GM12878 (cell line): ENCODE results near the gene TRIM32.

Experiments used
- CREM ChIP-seq: IDR thresholded peaks from 2 replicates; pipeline ENCODE4 v1.6.1; 2014; ENCODE audit warnings: antibody characterized with exemption, low read depth
- CTCF ChIP-seq, 3 experiments: IDR thresholded peaks in 2 of 3; conservative IDR thresholded peaks in 1 of 3; 2 replicates each; pipeline ENCODE4 v1.5.1; 2011; ENCODE audit warnings: low read depth in 3 of 3, low read length in 3 of 3, mild to moderate bottlenecking in 3 of 3, control low read depth in 2 of 3, moderate library complexity in 2 of 3, inconsistent platforms in 1 of 3, mixed read lengths in 1 of 3; ENCODE audit not compliant: control insufficient read depth in 2 of 3, insufficient read depth in 1 of 3; ENCODE audit errors: extremely low read depth in 1 of 3
- EED ChIP-seq: sonication (generic); IDR thresholded peaks from 2 replicates; pipeline ENCODE4 v1.6.1; 2016; ENCODE audit warnings: antibody characterized with exemption, low read depth
- GATAD2B ChIP-seq: fragments of 450-650 bp; conservative IDR thresholded peaks from 2 replicates; pipeline ENCODE4 v1.6.1; 2017; ENCODE audit warnings: low read depth, mild to moderate bottlenecking, moderate library complexity
- NR2F1 ChIP-seq: fragments of 450-650 bp; conservative IDR thresholded peaks from 2 replicates; pipeline ENCODE4 v1.6.1; 2017; ENCODE audit warnings: mild to moderate bottlenecking
- NRF1 ChIP-seq: conservative IDR thresholded peaks from 2 replicates; pipeline ENCODE4 v1.6.1; 2011; ENCODE audit warnings: mild to moderate bottlenecking, low read depth, low read length, improper control_type of control experiment
- POLR2AphosphoS5 ChIP-seq: IDR thresholded peaks from 2 replicates; pipeline ENCODE4 v1.6.1; 2011; ENCODE audit warnings: mild to moderate bottlenecking, low read length, inconsistent platforms
- RELA ChIP-seq: fragments of 450-650 bp; IDR thresholded peaks from 2 replicates; pipeline ENCODE4 v1.8.0; 2014; ENCODE audit warnings: borderline replicate concordance; ENCODE audit not compliant: partially characterized antibody
- SREBF2 ChIP-seq: IDR thresholded peaks from 2 replicates; pipeline ENCODE4 v1.6.1; 2012; ENCODE audit warnings: mild to moderate bottlenecking, low read length
- SUZ12 ChIP-seq: fragments of 200-600 bp; sonication (generic); IDR thresholded peaks from one replicate; pipeline ENCODE4 v1.6.1; 2018; ENCODE audit warnings: antibody characterized with exemption, mild to moderate bottlenecking; ENCODE audit not compliant: unreplicated experiment
- USF2 ChIP-seq: IDR thresholded peaks from 2 replicates; pipeline ENCODE4 v1.6.1; 2011; ENCODE audit warnings: low read depth, low read length, improper control_type of control experiment, borderline replicate concordance
- TF ChIP-seq, protein P1 (sequence below): fragments of 450-650 bp; IDR thresholded peaks from 2 replicates; pipeline ENCODE4 v1.6.1; 2016; ENCODE audit warnings: mild to moderate bottlenecking, moderate library complexity, borderline replicate concordance

GRCh38 chr9:116695438-116695837, 8.3 kb downstream of the TRIM32 start:
- no peak for TF ChIP-seq SUZ12
- no peak for TF ChIP-seq EED
- no peak for TF ChIP-seq NRF1
- no peak for TF ChIP-seq SREBF2
- TF ChIP-seq CTCF (IDR thresholded peaks at IDR 0.05 in 2 of 3, conservative IDR thresholded peaks at IDR 0.05 in 1 of 3; ENCODE audit: control insufficient read depth in 2 of 3, extremely low read depth in 1 of 3, insufficient read depth in 1 of 3, low read depth in 3 of 3, low read length in 3 of 3): no peak
- TF ChIP-seq USF2: no peak
- TF ChIP-seq NR2F1: no peak
- TF ChIP-seq POLR2AphosphoS5: no peak
- no peak for TF ChIP-seq RELA
- no peak for TF ChIP-seq CREM
- TF ChIP-seq, protein P1, sequence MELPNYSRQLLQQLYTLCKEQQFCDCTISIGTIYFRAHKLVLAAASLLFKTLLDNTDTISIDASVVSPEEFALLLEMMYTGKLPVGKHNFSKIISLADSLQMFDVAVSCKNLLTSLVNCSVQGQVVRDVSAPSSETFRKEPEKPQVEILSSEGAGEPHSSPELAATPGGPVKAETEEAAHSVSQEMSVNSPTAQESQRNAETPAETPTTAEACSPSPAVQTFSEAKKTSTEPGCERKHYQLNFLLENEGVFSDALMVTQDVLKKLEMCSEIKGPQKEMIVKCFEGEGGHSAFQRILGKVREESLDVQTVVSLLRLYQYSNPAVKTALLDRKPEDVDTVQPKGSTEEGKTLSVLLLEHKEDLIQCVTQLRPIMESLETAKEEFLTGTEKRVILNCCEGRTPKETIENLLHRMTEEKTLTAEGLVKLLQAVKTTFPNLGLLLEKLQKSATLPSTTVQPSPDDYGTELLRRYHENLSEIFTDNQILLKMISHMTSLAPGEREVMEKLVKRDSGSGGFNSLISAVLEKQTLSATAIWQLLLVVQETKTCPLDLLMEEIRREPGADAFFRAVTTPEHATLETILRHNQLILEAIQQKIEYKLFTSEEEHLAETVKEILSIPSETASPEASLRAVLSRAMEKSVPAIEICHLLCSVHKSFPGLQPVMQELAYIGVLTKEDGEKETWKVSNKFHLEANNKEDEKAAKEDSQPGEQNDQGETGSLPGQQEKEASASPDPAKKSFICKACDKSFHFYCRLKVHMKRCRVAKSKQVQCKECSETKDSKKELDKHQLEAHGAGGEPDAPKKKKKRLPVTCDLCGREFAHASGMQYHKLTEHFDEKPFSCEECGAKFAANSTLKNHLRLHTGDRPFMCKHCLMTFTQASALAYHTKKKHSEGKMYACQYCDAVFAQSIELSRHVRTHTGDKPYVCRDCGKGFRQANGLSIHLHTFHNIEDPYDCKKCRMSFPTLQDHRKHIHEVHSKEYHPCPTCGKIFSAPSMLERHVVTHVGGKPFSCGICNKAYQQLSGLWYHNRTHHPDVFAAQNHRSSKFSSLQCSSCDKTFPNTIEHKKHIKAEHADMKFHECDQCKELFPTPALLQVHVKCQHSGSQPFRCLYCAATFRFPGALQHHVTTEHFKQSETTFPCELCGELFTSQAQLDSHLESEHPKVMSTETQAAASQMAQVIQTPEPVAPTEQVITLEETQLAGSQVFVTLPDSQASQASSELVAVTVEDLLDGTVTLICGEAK: no peak
- TF ChIP-seq GATAD2B: no peak
